Mesenteric fat pad (tissue), 1 donor: ENCODE measurements around the gene TUBGCP4. TPM values are rescaled to one million over a fixed set of nuclear protein-coding genes. Genes with fewer than 3 reads are reported as not detected.
"Not testable (repeated sequence)": the region's sequence is repeated elsewhere in the genome, so short reads cannot be mapped to it uniquely, and the experiment has no call there.

Experiments used
- DNase-seq: peaks from one replicate; pipeline ENCODE4 v3.0.0-alpha.2; 2020; ENCODE audit warnings: low spot score
- long read RNA-seq: library from polyadenylated mRNA; unstranded; transcript quantifications from one replicate; pipeline ENCODE4 v2.0.0, GENCODE V29; 2020
- total RNA-seq: library from RNA; stranded (reverse); fragmentation: NEBNext Ultra II Directional; extraction: Animal tissue kit (Norgen Biotek cat#: 25700); gene quantifications from one replicate; pipeline ENCODE4 v1.2.1, GENCODE V29; 2021
- donor health status: DM: yes; HTN: yes; CAD: no.

Gene TUBGCP4, protein sequence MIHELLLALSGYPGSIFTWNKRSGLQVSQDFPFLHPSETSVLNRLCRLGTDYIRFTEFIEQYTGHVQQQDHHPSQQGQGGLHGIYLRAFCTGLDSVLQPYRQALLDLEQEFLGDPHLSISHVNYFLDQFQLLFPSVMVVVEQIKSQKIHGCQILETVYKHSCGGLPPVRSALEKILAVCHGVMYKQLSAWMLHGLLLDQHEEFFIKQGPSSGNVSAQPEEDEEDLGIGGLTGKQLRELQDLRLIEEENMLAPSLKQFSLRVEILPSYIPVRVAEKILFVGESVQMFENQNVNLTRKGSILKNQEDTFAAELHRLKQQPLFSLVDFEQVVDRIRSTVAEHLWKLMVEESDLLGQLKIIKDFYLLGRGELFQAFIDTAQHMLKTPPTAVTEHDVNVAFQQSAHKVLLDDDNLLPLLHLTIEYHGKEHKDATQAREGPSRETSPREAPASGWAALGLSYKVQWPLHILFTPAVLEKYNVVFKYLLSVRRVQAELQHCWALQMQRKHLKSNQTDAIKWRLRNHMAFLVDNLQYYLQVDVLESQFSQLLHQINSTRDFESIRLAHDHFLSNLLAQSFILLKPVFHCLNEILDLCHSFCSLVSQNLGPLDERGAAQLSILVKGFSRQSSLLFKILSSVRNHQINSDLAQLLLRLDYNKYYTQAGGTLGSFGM
- total RNA-seq = 13.5 TPM
- long read RNA-seq, full-length matches to known transcripts = 17 of 51 reads
- long read RNA-seq, partial matches to known transcripts = 6 of 51 reads
- long read RNA-seq, other reads (novel, unspliced or antisense) = 28 of 51 reads

DNA sequence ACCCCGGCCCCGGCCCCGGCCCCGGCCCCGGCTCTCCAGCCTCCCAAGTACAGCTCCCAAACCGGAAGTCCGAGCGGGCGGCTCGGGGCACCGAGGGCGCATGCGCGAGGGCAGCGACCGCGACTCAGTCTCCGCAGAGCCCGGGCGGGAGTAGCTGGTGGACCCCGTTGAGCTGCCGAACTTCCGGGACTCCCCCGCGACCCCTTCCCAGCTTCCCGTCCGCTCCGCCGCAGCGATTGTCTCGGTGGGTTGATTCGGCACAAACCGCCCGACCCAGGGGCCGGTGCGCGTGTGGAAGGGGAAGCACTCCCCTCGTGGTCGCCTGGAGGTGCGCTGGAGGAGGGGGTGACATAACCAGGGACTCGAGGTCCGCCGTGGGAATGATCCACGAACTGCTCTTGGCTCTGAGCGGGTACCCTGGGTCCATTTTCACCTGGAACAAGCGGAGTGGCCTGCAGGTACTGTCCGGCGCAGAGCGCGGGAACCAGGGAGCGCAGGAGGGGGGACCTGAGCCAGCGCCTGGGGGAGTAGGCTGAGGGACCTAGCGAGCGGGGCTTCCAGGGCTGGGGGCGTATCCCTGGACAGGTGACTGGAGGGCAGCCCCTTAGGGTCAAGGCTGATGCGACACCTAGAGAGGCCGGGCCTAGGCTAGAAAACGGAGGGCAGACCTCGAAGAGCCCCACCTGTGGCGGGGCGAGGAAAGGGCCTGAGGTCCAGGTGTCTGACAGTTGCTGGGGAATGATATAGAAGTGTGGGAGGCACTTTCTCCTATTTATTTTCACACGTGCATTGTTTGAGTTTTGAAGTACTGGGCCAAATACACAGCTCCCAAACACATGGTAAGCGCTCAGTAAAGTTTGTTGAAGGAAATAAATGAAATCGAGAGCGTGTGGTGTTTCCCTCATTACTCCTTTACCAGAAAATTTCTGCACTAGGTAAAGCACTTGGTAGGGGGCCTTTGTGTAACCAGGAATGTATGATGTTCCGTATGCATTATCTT, at the start of gene TUBGCP4, which contains the start of gene ZSCAN29:
Gene TUBGCP4, plus strand, starts transcription at position 127 of the 1,000 bp plus-strand sequence. Its CDS starts 254 bp downstream, at position 381.
Gene ZSCAN29, minus strand, starts transcription at position 69 of the 1,000 bp plus-strand sequence. CDS start 1,130 bp downstream, outside the sequence.
- DNase-seq = peak; percentile 96

DNA sequence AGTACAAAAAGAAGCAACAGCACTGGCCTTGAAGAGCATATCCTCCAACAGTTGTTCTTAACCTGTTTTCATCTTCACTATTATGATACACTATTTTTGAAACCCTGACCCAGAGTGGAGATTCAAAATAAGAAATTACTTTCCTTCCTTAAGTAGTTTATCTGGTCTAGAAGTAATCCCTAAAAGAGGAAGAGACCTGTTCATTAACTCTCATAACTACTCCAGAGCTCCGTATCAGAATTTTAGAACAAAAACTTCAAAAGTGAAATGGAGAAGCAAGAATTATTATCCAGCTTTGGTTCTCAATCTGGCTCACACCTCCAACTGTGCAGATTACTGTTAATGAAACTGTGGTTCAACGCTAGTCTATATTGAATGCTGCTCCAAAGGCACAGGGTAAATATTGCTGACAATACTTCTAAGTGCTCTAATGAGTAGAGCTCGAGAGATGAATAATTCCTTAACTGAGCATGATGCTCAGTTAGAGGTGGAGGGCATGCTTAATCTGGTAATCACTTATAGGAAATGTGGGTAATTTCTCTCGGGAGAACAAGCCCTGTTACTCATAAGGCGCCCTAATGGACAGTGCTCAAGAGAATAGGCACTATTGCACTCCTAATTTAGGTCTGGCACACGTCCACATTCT, 45.7 kb upstream of the TUBGCP4 start:
- DNase-seq = no peak

- no peak for DNase-seq
These were observed 41.5 kb upstream of the TUBGCP4 start for GRCh38 chr15:43329217-43329959.

GRCh38 chr15:43329960-43330779, 40.7 kb upstream of the TUBGCP4 start, which contains the start of gene LCMT2:
Gene LCMT2, minus strand, starts transcription at chr15:43330573. Its CDS starts 84 bp downstream, at chr15:43330489.
- DNase-seq = peak; percentile 96

GRCh38 chr15:43330780-43331087, 40.2 kb upstream of the TUBGCP4 start:
- no peak for DNase-seq

- no peak for DNase-seq
These were observed 24.6 kb upstream of the TUBGCP4 start for GRCh38 chr15:43346305-43346704.

GRCh38 chr15:43347114-43347513, 23.8 kb upstream of the TUBGCP4 start:
- no peak for DNase-seq

DNA sequence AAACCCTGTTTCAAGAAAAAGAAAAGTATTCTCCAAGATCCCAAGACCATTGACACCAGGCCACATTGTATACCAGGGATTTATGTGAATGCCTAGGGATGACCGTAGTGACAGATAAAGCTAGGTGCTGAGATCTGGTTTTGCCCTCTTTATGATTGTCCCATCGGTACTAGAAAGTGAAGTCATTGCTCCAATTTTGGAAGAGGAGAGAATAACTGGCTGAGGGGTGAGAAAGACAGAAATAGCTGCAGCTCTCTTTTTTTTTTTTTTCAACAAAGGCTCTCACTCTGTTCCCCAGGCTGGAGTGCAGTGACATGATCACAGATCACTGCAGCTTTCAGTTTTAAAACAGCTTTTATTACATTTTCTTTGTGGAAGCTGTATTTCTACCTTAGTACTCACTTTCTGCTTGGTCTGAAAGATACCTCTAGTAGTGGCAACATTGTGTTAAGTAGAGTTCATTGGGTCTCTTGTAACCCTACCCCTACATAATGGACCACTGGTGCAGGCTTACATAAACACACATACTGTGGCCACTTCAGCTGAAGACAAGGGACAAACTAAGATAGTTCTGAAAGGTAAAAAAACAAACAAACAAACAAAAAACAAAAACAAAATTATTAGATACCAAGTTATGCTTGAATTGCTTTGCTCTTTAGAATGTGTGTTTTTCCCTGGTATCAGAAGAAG, 18.1 kb upstream of the TUBGCP4 start:
- DNase-seq = no peak

GRCh38 chr15:43360821-43361220, 10.1 kb upstream of the TUBGCP4 start:
- no peak for DNase-seq

GRCh38 chr15:43361313-43361903, 9.5 kb upstream of the TUBGCP4 start:
- DNase-seq = no peak

DNA sequence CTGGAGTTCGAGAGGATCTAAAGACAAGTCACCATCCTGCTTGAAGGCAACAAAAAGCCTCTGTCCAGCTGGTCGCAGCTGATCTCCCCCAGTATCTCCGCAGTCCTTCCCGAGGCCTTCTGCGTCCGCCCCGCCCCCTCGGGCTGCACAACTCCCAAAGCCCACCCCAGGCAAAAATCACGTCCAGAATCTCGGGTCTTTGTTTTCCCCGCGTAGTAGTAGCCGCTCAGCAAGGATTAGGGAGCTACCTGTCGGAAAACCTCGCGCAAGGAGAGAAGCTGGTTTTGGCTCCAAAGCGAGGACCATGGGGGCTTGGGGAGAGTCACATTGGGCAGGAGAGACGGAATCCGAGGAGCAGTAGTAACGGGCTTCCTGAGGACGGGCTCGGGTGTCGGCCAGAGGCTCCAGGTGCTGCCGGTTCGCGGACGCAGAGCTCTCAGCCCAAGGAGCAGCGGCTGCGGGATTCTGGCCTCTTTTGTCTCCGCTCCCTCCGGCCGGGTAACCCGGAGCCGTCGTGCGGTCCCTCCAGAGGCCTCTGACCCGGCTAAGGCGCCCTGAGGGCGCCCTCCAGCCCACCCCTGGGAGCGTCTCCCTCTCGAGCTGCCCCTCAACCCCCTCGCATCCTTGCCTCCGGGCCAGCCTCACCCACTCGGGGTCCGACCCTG, 459 bp upstream of the TUBGCP4 start:
- no peak for DNase-seq

GRCh38 chr15:43376017-43376705, 5.3 kb downstream of the TUBGCP4 start:
- no peak for DNase-seq

GRCh38 chr15:43378601-43379000, 7.7 kb downstream of the TUBGCP4 start:
- no peak for DNase-seq

DNA sequence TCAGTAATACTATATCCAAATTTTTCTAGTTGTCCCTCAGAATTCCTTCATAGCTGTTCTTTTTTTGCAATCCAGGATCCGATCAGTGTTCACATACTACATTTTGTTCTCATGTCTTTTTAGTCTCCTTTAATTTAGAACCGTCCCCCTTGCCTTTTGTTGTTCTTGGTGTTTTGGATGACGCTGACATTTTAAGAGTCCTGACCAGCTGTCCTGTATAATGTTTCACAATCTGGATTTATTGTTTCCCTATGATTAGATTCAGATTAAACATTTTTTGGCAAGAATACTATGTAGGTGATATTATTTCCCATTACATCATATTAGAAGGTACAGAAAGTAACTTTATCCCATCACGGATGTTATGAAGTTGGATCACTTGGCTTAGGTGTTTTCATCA, 11.4 kb downstream of the TUBGCP4 start:
- no peak for DNase-seq

DNA sequence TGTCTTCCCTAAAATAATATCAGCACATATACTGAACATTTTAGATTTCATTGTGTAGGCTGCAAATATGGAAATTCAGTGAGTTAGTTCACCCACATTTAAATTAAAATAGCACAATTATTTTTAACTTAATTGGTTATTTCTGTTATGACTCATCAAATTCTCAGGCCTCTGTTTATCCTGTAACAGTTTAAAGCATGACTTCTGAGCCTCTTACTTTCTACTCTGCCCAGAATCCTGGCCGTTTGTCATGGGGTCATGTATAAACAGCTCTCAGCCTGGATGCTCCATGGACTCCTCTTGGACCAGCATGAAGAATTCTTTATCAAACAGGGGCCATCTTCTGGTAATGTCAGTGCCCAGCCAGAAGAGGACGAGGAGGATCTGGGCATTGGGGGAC, 12.2 kb downstream of the TUBGCP4 start:
- no peak for DNase-seq

DNA sequence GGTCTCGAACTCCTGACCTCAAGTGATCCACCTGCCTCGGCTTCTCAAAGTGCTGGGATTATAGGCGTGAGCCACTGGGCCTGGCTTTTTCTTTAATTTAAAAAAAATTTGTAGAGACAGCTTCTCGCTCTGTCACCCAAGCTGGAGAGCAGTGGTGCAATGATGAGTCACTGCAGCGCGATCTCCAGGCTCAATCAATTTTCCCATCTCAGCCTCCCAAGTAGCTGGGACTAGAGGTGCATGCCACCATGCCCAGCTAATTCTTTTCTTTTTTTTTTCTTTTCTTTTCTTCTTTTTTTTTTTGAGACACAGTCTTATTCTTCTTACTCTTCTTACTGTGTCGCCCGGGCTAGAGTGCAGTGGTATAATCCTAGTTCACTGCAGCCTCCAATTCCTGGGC, 19.8 kb downstream of the TUBGCP4 start:
- DNase-seq = no peak

DNA sequence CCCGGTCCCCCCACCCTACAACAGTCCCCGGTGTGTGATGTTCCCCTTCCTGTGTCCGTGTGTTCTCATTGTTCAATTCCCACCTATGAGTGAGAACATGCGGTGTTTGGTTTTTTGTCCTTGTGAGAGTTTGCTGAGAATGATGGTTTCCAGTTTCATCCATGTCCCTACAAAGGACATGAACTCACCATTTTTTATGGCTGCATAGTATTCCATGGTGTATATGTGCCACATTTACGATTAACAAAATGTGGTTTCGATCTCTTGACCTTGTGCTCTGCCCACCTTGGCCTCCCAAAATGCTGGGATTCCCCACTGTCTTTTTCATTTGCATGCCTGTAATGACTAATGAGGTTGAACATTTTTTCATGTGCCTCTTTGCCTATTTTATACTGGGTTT, 22.7 kb downstream of the TUBGCP4 start:
- DNase-seq = not testable (repeated sequence)
